HG03025 (cell line): Measurements from ENCODE around the gene HJURP.

Experiments
- ATAC-seq: cut with Tn5 transposase; IDR thresholded peaks from one replicate; pipeline ENCODE4 v1.9.1; 2021; ENCODE audit warnings: mild to moderate bottlenecking, moderate library complexity; ENCODE audit not compliant: unreplicated experiment, low FRiP score

HJURP gene

GRCh38 chr2:233796254-233796653 lies 58.1 kb downstream of the HJURP start:
- ATAC-seq, result no peak

- no peak for ATAC-seq
These were observed 58.6 kb downstream of the HJURP start for GRCh38 chr2:233795735-233796171.

- ATAC-seq, result no peak
These were observed 60.1 kb downstream of the HJURP start for GRCh38 chr2:233794128-233794658.

GRCh38 chr2:233793465-233794127 lies 60.7 kb downstream of the HJURP start:
- ATAC-seq, result no peak

GRCh38 chr2:233792720-233793119 lies 61.6 kb downstream of the HJURP start:
- ATAC-seq, result no peak

- ATAC-seq, result no peak
These were observed 62.4 kb downstream of the HJURP start for GRCh38 chr2:233791883-233792329.

- ATAC-seq, result no peak
These were observed 63.0 kb downstream of the HJURP start for GRCh38 chr2:233791151-233791882.

GRCh38 chr2:233789554-233789953 lies 64.8 kb downstream of the HJURP start:
- no peak for ATAC-seq
